ENCODE data around the gene NCBP3.
"Not testable (repeated sequence)": the region's sequence is repeated elsewhere in the genome, so short reads cannot be mapped to it uniquely, and the experiment has no call there.

The NCBP3 gene

DNA sequence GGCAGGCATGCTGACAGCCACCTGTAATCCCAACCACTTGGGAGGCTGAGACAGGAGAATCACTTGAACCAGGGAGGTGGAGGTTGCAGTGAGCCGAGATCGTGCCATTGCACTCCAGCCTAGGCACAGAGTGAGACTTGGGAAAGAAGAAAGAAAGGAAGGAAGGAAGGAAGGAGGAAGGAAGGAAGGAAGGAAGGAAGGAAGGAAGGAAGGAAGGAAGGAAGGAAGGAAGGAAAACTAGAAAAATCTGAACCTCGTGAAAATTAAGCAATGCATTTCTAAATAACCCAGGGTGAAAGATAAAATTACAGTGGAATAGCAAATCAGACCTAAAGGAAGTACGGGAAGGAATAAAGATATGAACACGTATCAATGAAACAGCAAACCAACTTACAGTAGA lies 60.7 kb downstream of the NCBP3 start:
- not testable (repeated sequence) for DNase-seq (ENCODE audit: low spot score)

DNA sequence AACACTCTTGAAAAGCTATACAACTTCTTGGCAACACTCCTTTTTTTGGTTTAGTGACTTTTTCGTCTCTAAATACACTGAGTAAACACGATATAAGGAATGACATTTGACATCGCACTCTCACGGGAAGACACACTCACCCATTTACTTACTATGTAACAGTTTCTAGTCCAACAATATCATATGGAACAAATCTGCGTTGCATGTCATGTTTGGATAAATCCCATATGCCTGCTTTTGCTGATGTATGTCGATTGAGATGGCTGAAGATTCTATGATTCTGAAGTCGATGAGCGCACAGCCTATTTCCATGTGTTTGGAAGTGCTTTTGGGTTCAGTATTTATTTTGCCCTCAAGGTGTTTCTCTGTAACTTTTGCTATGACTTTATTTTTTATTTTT lies 63.3 kb downstream of the NCBP3 start:
- DNase-seq (ENCODE audit: low spot score): no peak

DNA sequence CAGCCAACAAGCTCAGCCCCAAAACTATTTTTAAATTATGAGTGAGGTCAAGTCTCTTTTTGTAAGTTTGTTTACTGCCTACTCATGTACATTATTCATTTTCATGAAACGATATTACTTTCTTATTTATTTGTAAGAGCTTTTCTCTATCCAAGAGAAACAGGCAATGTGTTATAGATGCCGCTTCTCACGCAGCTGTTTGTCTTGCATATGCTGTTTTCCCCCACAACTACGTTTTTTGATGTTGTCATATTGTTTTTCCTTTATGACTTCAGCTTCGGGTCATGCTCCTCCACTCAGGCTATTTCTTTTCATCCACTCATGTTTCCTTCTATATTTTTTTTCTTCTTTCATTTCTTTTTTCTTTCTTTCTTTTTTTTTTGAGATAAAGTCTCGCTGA lies 65.1 kb downstream of the NCBP3 start:
- DNase-seq (ENCODE audit: low spot score): no peak

DNA sequence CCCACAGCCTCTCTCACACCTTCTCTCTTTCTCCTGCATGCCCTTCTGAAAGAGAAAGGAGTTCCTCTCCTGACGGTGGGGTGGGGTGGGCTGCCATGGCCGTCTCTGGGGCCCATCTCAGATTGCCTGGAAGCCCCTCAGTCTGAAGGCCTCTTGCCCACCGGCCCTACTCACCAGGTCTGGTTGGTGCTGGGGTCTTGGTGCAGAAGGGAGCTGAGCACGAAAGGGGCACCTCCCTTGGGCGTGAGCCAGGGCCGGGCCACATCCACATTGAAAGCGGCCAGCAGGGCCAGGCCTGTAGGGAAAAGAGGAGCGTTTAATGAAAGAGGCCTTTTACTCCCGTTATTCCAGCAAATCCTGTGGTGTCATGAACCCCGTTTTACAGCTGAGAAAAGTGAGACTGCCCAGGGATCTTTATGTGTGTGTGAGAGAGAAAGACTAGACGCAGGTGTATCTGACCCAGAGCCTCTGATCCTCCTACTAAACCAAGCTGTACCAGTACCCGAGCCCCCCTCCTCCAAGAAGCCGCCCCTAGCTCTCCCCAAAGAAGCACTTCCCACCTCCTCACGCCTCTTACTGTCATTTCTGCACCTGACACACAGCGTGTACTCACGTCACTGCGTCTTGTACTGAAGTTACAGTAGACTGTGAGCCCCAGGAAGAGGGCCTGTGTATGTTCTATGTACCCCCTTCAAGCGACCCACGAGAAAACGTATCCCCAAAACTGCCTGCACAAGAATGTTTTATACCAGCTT lies 68.5 kb downstream of the NCBP3 start:
- no peak for DNase-seq (ENCODE audit: low spot score)

DNA sequence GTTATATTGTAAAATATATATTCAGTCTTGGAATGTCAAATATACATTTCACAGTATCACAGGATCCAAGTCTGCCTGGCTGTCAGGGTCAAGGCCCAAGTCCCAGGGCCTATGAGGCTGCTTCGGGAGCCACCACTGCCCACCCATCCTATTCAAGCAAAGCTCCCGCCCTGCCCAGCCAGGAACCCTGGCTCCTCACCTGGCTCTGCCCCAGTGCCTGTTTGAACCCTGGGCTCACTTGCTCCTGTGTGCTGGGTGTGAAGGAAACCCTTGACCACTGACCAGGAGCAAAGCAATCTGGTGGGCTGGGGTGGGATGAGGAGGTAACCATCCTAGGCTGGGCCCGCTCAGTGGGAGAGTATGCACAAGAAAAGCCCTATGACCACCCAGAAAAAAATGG lies 72.1 kb downstream of the NCBP3 start:
- DNase-seq (ENCODE audit: low spot score): no peak

DNA sequence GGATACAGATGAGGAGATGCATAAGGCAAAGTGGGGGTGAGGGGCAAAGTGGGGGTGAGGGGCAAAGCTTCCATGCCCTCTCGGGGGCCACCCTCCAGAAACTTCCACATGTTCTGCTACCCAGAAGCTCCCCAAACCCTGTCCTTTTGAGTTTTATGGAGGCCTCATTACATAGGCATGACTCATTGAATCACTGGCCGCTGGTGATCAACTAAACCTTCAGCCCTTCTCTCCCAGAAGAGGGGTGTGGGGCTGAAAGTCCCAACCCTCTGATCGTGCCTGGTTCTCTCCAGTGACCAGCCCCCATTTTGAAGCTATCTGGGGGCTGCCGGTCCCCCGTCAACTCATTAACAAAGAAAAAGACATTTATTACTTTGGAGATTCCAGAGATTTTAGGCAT lies 72.5 kb downstream of the NCBP3 start:
- DNase-seq (ENCODE audit: low spot score): no peak

DNA sequence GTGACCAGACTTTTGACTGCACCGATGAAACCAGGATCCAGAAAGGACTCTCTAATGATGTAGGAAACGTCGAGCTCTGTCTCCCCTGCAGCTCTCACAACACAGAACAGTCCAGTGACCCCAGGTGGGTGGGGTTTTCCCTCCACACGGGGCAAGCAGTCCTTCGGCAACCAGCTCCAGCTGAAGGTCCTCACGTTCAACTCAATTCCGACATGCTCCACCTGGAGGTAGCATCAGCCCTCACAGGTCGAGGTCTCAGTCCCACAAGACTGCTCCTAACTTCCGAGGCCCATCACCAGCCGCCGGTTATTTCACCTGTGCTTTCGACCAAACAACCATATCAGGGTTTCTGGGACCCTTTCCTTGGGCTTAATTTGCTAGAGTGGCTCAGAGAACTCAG lies 73.3 kb downstream of the NCBP3 start:
- DNase-seq (ENCODE audit: low spot score): no peak

DNA sequence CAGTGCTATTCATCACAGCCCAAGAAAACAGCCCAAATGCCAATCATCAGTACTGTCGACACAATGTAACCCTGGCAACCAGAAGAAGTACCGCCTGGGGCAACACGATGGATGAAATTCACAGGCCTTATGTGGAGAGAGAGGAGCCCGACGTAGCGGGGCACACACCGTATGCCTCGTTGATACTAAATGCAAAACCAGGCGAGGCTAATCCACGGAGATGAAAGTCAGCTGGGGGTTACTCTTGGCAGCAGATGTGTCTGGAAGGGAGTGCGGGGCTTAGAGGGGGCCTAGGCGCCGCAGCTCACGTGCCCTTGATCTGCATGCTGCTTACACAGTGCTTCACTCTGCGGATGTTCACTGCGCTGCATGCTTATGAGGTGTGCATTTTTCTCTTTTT lies 74.9 kb downstream of the NCBP3 start:
- DNase-seq (ENCODE audit: low spot score): no peak

DNA sequence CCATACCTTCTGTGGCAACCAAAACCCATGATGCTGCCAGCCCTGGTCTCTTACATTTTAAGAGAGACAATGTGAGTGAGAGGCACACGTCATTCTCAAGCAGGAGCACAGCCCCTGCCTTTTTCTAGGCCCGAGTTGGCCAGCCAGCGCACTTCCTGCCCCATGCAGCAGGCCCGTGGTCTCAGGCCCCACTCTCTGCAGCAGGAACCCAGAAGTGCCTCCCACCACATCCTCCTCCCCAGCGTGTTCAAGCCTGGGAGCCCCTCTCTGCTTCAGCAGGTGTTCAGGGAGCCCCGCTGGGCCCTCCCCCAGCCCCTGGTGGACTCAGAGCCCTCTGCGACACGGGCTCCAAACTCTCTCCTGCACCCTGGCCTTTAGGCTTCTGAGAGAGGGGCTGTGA lies 75.6 kb downstream of the NCBP3 start:
- DNase-seq (ENCODE audit: low spot score): no peak

DNA sequence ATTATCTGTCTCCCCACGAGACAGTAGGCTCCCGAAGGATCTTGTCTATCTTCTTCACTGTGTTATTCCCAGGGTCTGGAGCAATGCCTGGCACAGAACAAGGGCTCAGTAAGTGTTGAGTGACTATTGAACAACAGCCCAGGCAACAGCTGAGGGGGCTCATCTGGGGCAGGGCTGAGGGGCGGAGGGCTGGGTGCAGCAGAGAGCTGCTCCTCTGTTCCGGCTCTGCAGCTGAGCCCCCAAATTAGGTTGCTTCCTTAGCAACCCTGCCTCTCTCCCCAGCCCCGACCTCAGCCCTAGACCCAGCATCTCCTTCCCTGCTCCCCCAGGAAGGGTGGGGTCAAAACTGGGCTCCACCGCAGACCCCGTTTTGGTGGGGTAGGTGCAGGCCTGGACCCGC lies 77.3 kb downstream of the NCBP3 start:
- DNase-seq (ENCODE audit: low spot score): no peak

DNA sequence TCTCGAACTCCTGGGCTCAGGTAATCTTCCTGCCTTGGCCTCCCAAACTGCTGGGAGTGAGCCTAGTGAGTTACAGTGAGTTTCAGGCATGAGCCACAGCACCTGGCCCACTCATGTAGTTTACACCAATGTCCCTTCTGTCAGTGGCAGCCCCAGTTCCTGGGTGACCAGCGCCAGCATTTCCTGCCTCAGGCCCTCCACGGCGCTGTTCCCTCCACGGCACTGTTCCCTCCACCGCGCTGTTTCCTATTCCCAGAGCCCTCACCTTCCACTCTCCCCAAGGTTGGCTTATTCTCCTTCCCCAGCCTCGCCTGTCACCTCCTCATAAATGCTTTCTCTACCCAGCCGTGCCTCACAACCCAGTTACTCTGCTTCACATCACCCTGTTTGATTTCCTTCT lies 77.7 kb downstream of the NCBP3 start:
- no peak for DNase-seq (ENCODE audit: low spot score)

DNA sequence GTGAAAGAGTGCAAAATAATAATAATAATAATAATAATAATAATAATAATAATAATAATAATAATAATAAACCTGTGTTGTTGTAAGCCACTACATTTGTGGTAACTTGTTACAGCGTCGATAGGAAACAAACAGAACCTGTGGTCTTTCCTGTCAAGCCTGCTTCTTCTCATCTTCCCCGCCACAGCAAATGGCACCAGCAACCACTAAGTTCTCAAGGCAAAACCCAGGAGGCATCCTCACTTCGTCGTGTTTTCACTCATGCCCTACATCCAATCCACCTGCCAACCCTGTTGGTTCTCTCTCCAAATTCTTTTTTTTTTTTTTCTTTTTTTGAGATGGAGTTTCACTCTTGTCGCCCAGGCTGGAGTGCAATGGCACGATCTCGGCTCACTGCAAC lies 79.3 kb downstream of the NCBP3 start:
- no peak for DNase-seq (ENCODE audit: low spot score)

DNA sequence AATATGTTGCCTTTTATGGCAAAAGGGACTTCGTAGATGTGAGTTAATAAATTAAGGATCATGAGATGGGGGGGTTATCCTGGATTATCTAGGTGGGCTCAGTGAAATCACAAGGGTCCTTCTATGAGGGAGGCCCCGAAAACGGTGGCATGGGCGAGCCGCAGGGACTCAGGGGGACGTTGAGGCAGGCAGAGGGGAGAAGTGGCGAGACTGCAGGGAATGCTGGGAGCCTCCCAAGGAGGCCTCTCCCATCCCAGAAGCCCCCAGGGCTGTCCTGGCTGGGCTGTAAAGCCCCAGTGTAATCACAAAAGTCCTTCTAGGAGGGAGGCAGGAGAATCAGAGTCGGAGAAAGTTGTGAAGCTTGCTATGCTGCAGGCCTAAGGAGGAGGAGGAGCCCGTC lies 80.1 kb downstream of the NCBP3 start:
- DNase-seq (ENCODE audit: low spot score): no peak

DNA sequence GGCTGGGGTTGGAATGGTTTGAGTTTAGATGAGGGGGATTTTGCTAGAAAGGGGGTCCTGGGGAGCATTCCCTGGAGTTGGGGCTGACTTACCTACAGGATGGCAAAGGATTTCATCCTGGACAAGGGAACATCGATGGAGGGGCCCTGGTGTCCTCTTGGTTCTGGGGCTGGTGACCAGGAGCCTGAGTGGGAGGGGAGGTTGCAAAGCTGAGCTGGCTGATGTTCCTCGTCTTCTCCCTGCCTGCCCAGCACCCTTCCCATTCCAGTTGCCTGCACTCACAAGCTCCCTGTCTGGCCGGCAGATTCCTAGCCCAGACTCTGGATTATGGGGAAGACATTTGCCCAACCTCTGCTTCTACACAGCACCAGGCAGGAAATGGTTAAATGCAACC lies 82.3 kb downstream of the NCBP3 start:
- DNase-seq (ENCODE audit: low spot score): no peak

DNA sequence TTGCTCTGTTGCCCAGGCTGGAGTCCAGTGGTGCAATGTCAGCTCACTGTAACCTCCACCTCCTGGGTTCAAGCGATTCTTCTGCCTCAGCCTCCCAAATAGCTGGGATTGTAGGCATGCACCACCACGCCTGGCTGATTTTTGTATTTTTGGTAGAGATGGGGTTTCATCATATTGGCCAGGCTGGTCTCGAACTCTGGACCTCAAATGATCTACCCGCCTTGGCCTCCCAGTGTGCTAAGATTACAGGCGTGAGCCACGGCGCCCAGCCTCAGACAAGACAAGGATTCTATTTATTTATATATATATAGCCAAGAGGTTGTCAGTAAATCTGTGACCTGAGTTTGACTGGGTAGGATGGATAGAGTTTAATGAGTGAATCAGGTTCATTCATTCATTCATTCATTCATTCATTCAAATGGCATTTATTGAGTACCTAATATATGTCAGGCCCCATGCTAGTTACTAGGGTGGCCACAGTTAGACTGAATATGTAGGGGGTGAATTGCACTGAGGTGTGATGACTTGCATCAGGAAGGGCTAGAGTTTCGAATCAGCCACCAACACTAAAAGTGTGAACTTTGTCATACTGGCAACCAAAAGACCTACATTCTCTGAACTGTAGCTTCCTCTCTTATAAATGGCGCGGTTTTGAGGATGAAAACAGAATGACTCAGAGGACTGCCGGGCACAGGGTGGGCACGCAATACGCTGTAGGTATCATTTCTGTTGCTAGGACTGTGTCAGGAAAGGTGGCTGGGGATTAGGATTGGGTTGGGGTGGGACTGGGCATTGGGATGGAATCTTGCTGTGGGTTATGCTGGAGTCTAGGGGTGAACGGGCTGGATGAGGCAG lies 82.9 kb downstream of the NCBP3 start:
- no peak for DNase-seq (ENCODE audit: low spot score)

DNA sequence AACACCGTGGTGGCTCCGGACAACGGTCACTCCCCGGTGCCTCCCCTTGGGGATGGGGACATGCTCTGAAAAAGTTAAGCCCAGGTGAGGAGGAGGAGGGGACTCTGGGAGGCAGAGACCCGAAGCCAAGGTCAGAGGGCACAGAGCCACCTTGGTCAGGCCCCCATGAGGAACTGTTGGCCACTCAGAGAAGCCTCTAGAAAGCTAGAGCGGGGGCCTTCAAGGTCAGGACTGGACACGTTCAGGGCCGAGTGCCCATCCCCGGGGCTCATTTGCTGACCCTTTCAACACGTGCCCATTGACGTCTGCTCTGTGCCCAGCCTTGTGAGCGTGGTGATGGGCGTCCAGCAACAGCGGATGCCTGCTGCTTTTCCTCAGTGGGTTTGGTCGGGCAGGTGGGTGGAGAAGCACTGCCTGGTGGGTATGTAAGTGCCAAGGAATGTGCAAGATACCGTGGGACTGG lies 84.1 kb downstream of the NCBP3 start:
- DNase-seq (ENCODE audit: low spot score): no peak

DNA sequence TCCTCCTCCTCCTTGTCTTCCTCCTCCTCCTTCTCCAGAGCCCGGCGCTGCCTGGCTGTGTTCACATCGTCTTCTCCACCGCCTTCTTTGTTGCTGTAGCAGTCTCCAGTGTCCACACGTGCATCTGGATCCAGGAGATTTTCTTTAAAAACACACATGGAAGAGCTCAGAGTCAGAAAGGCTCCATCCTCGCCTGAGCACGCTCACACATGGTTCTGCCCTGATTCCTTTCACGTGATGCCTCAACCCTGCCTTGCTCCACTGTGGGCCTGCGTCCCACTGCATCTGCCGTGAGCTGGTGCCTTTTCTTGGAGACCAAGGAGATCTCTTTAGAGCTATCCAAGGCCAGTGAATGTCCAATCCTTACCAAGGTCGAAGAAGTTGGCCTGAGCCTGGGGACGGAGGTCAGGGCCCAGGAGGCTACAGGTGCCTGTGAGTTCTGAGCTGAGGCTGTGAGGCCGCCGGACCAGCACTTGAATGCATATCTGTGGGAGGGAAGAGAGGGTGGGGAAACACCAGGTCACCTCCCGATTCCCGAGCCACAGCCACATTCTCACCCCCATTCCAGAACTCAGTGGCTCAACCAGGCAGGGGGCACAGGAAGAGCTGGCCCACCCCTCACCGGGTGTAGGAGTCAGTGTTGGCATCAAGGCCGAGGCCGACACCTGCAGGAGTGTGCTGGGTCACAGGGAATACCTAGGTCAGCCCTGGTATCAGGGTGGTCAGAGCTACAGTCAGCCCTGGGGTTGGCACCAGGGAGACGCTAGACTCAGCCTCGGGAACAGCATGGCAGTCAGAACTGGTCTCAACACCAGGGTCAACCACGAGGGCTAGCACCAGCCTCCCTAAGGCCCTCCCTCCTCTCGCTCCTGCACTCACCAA lies 84.8 kb downstream of the NCBP3 start:
- DNase-seq (ENCODE audit: low spot score): no peak

DNA sequence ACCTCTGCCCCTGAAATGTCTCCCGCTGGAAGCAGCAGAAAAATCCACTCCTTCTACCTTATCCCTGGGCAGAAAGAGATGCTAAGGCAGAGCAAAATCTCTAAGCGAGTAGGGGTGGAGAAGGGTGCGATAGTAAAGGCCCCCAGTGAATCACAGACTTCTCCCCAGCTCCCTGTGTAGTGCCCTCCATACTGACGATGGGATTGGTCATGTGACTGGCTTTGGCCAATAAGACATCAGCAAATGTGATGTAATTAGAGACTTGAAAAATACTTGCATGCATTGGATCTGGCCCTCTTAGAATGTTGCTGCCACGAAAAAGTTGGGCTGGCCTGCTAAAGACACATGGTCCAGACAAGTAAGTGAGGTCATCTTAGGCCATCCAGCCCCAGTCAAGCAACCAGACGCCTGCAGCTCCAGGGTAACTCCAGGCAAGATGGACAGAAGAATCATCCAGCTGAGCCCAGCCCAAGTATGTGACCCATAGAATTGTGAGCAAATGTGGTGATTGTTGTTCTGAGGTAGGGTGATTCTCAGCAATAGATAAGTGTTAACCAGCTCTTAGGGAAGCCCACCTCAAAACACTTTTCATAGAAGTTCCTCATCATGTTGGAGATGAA lies 86.3 kb downstream of the NCBP3 start:
- no peak for DNase-seq (ENCODE audit: low spot score)

DNA sequence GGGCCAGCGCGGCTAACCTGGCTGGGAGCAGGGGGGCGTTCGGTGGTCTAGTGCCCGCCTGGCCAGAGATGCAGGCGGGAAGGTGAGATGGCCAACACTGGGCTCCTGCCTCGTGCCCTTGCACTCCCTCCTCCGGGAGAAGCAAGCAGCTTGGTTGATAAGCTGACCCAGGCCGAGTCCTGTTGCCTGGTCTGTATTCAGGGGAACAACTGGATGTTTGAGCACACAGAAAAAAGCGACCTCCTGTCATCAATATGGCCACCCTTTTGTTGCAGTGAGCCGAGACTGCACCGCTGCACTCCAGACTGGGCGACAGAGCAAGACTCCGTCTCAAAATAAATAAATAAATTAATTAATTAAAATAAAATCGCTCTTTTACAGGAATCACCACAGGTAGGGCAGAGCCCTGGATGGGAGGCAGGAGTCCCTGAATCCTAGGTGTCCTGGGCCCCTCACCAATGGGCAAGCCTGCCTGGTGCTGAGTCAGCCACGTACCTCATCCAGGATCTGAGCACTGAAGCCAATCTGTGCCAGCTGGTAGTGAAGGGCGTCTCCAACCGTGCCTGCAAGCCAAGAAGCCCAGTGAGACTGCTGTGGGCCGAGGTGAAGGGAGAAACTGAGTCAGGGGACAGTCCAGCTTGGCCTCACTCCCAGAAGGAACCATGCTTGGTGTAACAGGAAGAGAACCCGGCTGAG lies 90.6 kb downstream of the NCBP3 start:
- DNase-seq (ENCODE audit: low spot score): no peak

DNA sequence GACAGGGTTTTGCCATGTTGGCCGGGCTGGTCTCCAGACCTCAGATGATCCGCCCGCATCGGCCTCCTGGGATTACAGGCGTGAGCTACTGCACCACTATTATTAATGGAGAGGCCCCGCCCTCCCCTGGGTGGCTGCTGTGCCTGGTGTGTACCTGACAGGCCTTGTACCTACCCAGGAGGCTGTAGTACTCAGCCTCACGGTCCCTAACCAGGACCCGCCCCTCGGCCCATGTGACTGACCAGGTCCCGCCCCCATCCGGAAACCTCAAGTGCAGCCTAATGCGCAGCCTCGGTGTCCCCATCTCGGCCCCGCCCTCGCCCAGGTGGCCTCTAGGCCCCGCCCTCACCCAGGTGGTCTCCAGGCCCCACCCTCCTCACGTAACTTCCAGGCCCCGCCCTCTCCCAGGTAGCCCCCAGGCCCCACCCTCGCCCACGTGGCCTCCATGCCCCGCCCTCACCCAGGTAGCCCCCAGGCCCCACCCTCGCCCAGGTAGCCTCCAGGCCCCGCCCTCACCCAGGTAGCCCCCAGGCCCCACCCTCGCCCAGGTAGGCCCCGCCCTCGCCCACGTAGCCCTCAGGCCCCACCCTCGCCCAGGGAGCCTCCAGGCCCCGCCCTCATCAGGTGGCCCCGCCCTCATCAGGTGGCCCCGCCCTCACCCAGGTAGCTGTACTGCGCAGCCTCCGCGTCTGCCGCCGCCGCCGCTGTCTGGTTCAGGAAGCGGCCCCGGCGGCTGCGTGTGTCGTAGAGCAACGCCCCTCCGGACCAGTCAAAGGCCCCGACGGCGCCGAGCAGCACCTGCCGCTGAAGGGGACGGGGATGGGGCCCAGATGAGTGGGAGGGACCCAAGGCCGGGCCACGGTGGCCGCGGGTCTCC lies 91.3 kb downstream of the NCBP3 start:
- DNase-seq (ENCODE audit: low spot score): peak; percentile 98

All from iPS-NIHi11 (cell line).